Endothelial cell of hepatic sinusoid (primary cell): ENCODE measurements around the gene PDGFA.

Experiments
- in situ Hi-C: cut with HindIII; loops from 2 replicates; pipeline ENCODE4 v1.10.0; 2017; ENCODE audit warnings: low sequenced_read_pairs

PDGFA gene

DNA sequence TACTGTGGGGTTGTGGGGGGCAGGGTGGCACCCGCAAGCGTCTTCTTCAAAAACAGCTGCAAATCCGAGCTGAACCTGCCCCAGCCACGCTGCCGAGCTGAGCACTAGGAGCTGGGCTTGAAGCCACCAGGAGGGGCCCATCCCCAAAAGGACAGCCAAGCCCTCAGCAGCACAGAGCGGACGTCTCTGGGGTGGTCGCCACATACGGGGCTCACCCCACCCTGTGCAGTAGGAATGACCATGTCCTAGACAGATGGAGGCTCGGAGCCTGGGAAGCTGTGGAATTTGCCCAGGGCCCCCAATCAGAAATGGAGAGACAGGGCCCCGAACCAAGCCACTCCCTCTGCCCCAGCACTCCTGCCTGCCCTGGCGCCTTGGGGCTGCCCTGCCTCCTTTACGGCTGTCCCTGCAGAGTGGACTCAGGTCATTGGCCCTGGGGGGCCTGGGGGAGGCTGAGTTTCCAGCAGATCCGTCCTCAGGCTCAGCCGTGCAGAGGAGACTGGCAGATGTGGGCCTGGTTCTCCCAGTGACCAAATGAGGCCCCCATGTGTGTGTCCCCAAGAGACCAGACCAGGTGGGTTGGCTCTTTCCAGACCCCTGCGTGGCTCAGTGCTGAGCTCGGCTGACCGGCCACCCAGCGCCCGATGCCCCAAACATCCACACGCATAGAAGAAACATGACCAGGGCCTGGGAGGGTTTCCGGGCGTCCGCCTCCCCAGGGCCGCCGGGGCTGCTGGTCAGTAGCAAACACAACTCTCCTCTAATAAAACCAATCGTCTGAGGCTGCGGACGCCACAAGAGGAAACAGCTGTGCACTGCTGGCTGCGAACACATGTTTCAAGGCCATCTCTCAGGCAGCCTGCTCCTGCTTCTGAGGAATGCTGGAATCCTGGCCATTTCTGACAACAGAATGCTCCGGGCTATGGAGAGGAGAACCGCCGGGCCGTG is 54.9 kb downstream of the PDGFA start:
- in situ Hi-C loops: no loop called here

DNA sequence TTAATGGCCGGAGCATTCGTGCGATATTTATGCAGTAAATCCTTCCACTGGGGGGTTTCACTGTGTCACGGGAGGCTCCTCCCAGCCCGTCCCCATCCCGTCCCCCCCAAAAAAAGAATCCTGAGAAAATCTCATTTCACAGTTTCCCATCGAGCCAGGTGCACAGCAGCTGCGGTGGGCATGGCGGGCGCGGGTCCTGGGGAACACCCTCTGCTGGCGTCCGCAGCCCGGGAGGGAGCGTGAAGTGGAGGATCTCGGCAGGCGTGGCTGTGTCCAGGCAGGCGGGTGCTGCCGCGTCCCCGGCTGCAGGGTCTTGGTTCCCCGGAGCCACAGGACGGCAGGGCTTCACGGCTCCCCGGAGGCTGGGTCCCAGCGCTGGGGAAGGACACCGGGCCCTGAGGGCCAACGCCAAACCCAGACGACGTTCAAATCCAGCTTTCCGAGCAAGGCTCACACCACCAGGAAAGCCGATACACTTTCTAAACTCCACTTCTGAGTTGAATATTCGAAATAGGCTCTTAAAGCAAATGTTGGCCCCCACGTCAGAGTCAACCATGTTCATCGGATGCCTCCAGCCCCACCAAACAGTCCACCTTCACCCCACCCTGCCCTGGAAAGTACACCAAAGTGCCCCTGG is 55.7 kb downstream of the PDGFA start:
- in situ Hi-C loops: no loop called here

DNA sequence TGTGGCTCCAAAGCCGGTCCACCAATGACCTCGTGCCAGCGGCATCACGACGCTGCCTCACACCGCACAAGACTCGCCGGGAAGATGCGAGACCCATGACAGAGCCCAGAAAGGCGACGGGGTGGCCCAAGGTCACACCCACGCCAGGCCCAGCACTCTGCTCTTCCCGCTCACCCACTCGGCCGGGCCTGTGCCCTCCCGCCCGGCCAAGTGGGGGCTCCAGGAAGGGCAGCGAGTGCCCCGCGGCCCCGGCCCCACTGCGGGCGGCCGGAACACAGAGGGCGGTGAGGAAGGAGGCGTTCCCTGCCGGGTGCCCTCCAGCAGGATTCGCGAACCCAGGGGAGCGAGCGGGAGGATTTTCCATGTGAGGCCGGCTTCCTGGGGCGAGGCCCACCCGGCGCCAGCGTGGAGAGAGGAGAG is 56.3 kb downstream of the PDGFA start:
- in situ Hi-C loops: no loop called here

DNA sequence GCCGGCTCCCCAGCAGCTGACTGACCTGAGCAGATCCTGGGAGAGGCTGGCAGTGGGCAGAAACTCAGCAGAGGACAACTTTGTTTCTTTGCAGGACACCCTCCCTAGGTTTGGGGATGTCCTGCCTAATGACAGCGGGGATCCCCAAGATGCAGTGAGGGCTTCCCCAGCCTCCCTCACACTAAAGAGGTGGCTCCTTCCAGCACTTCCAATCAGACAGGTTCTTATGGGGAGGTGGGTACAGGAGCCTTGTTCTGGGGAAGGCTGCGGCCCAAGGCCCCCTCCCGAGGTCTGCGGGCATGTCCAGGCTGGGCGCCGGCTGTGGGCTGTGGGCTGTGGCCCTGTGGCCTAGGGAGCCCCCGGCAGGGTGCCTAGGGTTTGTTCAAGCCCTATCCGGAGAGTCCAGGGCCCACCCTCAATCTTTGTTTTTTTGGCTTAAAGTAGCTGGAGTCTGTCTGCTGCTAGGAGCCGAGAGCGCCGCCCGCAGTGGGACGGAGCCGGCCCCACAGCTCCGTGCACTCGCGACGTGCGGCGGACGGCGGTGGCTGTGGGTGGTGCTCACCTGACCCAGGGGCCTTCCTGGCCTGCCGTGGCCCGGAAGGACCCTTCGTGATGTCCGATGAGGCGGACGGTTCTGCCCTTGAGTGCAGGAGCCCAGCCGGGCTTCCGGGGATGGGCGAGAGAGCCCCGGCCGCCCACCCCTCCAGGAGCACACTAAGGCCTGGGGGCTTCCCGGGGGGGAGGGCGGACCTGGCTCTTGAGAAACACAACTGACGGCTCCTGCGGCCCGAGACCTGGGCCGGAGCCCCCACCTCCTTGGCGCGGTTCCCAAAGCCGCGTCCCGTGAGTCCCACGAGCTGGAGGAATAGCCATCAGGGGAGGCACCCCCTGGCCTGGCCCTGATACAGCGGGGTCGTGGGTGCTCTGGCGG is 57.2 kb downstream of the PDGFA start:
- in situ Hi-C loops: no loop called here

DNA sequence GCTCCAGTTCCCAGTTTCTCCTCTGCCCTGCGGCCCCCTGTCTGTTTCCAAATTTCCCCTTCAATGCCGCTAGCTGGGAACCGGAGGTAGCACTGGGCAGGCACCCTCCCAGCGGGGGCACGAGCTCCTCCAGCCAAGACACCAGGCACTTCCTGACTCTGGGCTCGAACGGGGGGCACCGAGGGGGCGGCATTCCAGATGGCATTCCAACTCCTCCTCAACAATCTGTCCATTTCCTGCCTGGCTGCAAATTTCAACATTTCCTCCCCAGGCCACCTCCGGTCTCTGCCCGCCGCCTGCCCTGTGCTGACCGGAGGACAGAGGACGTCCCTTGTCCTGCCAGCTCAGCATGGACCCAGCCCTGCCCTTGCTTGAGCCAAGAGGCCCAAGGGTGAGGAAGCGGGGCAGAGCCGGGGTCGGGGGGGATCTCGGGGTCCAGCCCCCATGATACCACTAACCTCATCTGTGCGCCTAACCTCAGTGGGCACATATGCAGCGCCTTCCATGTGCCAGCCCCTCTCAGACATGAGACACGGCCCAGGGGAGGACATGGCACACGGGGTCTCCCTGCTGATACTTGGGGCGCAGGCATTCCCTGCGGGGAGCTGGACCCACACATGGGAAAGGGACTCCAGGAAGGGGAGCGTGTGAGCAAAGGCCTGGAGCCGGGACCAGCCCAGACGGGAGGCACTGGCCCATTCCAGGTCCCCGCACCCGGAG is 58.0 kb downstream of the PDGFA start:
- in situ Hi-C loops: no loop called here

DNA sequence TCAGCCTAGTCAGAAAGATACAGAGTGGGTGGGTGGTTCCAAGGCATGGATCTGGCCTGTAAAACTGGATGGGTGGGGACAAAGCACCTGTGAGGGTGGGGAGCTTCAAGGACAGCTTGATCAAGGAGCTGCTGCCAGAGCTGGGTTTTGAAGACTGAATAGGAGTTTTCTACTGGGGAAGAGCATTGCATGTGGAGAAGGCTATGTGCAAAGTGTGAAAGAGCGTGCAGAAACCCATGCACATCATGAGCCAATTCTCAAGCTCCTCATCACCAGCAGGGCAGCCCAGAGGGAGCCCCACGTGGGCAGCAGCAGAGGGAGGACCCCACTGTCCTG is 58.6 kb downstream of the PDGFA start:
- in situ Hi-C loops: no loop called here

DNA sequence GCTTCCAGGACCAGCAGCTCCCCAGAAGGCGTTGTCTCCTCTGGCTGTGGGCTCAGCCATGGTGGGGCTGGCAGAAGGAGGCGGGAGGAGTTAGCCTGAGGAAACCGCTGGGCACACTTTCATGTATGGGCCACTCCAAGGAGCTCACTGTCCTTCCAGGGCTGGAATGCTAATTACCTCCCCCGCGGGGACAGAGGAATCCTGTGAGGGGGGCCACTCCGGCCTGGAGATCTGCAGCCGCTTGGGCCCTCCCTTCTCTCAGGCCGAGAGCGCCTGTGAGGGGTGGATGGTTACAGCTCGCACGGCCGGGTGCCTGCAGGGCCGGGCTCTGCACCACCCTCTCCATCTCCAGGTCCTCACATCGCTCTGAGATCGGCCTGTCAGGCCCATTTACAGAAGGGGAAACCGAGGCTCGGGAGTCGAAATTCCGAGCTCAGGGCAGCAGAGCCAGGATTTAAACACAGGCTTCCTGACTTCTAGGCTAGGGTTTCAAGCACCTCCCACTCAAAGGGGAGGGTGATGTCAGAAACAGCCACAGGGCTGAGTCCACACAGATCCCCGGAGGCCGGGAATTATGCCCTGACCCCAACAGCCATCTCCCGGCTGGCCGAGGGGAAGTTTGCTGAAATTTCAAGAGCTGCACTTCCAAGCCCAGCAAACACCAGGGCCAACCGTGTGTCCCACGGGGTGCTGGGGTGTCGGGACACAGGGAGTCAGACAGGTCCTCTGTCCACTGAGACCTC is 59.1 kb downstream of the PDGFA start:
- in situ Hi-C loops: no loop called here

DNA sequence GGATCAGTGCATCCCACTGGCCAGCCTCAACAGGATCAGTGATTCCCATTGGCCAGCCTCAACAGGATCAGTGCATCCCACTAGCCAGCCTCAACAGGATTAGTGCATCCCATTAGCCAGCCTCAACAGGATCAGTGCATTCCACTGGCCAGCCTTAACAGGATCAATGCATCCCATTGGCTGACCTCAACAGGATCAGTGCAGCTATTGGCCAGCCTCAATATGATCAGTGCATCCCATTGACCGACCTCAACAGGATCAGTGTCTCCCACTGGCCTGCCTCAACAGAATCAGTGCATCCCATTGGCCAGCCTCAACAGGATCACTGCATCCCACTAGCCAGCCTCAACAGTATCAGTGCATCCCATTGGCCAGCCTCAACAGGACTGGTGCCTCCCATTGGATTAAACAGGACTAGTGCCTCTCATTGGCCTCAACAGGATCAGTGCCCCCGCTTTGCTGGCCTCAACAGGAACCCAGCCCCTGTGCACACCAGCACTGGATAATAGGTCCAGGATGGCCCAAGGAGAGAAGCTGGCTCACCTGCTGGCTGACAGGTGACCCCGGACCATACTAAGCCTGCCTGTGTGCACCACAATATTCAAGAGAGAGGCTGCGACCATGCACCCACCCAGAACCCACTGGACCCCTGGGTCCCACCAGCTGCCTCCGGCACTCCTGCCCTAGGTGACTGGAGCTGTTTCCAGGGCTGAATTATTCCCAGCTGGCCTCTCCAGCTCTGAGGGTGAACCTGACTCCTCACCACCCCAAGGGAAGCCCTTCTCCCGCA is 59.9 kb downstream of the PDGFA start:
- in situ Hi-C loops: no loop called here

DNA sequence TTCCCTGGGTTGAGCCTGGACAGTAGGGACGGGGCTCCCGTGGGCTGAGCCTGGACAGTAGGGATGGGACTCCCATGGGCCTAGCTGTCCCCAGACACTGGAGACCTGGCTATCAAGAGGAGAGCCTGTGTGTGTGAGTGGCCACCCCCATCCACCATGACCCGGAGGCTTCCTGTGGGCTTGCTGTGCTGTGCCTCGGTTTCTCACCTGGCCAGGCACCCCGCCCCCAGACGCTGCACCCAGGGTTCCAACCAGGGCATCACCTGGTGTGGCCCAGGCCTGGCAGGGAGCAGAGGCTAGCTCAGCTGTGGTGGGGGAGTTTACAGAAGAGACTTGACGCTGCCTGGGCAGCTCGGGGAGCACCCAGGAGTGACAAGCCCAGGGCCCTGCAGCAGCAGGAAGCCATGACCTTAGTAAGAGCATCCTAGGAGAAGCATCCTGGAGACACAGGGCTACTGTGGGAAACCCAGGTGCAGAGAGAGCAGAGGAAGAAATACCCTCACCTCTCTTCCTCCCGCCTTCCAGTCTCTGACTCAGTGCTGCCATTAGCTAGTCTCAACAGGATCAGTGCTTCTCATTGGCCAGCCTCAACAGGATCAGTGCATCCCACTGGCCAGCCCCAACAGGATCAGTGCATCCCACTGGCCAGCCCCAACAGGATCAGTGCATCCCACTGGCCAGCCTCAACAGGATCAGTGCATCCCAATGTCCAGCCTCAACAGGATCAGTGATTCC is 61.0 kb downstream of the PDGFA start:
- in situ Hi-C loops: no loop called here

DNA sequence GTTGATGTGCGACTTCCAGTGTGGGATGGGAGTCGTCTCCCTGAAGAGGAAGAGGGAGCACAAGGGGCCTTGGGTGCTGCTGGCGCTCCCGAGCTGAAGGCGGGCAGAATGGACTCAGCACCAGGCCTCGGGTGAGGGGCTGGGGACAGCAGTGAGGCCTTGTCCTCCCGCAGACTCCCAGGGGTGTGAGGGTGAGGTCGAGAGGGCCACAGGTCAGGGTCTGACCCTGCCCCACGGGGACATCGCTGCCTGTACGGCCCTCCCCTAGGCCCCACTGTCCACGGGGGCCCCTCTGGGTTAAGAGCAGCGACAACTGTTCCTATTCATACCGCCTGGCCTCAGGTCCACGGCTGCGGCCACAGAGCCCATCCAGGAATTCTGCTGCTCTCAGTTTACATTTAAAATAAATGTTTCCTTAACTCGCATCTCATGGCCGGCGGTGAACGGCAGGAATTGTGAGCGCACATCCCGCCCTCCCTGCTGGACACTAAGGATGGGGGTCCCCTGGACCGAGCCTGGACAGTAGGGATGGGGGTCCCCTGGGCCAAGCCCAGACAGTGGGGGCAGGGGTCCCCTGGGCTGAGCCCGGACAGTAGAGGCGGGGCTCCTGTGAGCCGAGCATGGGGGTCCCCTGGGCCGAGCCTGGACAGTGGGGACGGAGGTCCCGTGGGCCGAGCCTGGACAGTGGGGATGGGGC is 61.7 kb downstream of the PDGFA start:
- in situ Hi-C loops: no loop called here

DNA sequence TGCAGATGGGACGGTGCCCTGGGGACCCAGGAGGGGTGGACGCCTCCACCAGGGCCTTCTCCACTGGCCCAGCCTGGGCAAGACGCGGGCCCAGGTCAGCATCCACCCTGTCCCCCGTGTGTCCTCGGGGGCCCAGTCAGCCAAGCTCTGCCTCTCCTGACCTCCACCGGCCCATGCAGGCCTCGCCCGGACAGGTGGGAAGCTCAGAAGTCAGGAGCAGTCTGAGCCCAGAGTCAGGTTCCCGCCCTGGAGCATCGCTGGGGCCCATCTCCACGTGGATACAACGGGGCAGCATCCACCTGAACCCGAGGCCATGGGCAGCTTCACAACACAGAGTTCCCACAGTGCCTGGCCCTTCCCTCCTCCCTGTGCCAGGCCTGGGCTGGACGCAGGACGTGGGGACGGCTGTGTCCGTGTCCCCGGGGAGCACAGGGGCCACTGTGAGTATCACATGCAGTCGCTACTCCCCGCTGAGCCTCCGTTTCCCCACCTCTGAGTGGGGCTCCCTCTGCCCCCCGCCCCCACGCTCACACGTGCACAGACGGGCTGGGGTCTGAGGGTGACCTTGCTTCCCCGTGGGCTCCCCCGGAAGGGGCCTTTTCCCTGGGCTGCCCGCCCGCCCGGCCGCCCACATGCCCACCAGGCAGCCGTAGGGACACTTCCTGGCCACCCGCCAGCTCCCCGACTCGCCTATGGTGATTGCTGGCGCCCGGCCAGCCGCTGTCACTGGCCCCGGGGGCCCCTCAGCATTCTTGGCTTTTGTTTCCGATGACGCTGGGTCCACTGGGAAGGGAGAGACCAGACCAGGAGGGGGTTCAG is 64.3 kb downstream of the PDGFA start:
- in situ Hi-C loops: no loop called here

DNA sequence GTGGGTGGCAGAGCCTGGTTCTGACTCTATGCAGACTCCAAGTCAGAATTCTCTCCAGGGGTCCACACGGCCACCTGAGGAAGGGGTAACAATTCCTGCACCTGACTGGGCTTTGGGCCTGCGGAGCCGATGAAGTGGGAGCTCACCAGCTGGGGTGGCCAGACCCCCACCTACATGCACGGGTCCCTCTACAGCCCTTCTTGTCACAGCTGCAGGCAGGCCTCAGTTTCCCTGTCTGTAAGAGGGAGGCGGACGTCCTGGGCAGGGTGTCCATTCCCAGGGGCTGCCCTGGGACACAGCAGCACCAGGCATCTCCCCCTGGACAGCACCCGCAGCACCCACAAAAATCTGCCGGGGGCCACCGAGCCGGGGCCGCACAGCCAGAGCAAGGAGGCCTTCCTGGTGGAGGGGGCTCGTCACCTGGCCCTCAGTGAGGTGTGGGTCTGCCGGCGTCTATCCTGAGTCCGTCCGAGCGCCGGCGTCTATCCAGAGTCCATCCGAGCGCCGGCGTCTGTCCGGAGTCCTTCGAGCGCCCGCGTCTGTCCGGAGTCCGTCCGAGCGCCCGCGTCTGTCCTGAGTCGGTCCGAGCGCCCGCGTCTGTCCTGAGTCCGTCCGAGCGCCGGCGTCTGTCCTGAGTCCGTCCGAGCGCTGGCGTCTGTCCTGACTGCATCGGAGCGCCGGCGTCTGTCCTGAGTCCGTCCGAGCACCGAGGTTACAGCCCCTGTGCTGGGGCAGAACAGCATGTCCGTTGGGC is 65.1 kb downstream of the PDGFA start:
- in situ Hi-C loops: no loop called here

DNA sequence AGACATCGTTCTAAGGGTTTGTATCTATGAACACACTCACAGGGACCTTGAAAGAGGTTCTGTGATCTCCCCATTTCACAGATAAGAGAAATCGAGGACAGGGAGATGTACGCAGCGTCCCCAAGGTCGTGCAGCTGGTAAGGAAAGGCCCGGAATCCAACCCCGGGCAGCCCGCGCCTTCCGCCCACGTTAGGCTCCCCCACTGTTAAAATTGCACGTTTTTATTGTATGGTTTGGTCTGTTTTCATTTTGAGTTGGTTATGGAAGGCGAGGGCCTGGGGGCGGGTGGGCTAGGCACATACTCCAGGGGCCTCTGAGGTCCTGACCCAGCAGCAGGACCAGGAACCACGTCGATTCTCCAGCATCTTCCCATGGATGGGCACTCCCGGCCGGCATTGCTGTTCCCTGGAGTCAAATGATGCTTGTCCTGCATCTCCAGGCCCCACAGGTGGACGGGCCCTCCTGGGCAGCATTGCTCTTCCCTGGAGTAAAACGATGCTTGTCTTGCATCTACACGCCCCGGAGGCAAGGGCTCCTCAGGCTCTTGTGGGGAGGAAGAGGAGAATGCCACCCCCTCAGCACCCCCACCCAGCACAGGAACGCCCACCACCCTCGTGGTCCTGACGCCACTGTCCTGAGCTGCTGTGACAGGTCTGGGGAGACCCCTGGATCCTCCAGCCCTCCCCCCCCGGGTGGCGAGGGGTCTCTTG is 65.9 kb downstream of the PDGFA start:
- in situ Hi-C loops: no loop called here

DNA sequence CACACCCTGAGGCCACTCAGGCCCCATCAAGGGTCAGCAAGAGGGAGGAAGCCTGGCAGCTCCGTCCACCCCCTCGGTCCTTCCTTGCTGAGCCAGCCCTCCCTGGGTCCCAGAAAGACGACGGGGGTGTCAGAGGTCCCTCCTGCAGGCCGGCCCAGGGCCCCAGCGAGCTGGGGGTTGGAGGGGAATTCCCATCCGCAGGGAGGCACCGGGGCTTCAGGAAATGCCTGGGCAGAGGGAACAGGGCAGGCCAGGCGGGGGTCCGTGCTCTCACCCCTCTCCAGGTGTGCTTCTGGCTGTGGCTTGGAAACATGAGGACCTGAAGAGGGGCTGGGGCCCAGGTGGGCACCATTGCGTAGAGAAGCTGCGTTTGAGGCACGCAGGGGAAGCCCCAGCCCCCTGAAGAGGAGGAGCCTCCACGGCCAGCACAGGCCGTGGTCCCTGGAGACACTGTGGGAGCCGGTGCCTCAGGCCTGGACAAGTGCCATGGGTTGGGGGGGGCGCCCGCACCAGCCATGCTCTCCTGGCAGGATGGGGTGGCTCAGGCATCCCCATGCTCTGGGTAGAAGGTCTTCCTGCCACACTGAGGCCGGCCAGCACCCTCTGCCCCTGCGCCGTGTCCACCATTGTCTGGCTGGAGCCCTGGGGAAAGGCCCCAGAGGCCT is 66.7 kb downstream of the PDGFA start:
- in situ Hi-C loops: no loop called here

DNA sequence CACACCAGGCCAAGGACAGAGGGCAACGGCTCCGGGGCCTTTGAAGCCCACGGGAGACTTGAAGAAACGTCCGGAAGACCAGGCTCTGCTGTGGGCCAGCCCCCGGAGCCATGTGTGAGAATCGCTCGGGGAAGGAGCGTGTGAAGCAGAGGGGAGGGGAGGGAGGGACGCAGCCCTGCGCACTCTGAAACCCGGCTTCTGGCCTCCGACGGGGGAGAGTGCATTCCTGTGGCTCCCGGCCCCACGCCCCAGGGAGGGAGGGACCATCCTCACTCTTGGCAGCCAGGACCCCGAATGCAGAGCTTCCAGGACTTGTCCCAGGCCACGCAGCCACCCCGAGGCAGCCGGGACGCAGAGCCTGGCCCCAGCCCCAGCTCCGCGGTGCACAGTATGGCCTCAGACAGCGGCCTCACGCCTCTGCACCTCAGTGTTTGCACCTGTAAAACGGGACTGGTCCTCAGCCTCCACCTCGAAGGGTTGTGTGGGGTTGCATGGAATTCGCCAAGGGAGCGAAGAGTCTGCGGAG is 67.4 kb downstream of the PDGFA start:
- in situ Hi-C loops: no loop called here
